NCI-H1105 treated with DMSO at 0.1 percent for 48 hours (cell line): Measurements from ENCODE around the gene EIF2D.
A peak's percentile ranks its signal among the peaks of the same experiment; 100 is the strongest.

ENCODE experiments used
- DNase-seq: peaks from one replicate; lab custom pipeline; 2025; lab: John Stamatoyannopoulos, UW

The EIF2D gene

GRCh38 chr1:206547104-206547503, 65.2 kb downstream of the EIF2D start:
- DNase-seq = no peak

GRCh38 chr1:206545351-206545750, 66.9 kb downstream of the EIF2D start:
- DNase-seq = no peak

GRCh38 chr1:206544562-206545257, 67.6 kb downstream of the EIF2D start:
- DNase-seq = peak; percentile 47
